ENCODE data around the gene RND2.

DNA sequence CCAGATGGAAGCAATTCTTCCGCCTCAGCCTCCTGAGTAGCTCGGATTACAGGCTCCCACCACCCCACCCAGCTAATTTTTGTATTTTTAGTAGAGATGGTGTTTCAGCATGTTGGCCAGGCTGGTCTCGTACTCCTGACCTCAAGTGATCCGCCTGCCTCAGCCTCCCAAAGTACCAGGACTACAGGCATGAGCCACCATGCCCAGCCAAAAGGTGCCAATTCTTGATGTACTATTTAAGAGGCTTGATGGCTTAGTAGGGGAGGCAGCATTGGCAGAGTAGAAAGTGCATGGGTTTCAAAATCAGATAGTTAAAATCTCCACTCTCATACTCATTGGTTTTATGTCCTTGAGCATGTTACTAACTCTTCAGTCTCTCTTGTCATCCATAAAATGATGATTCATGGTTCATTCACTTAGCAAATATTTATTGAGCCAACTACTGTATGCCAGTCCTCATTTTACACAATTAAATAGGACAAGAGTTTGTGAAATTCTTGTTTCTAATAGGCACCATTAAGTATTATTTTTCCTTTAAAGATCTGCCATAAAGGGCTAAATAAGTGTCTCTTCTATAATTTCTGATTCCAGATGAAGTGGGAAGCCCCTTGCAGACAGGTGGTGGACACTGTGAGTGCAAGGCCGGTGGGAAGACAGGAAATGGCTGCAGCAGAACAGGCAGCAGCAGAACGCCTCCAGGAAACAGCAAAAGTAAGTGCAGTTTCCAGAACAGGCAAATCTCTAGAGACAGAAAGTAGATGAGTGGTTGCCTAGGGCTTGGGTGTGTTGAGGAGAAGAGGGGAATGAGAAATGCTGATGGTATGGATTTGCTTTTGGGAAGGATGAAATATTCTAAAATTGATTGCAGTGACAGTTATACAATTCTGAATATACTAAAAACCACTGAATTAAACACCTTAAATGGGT, 35.0 kb upstream of the RND2 start:
- TF ChIP-seq, protein P1, sequence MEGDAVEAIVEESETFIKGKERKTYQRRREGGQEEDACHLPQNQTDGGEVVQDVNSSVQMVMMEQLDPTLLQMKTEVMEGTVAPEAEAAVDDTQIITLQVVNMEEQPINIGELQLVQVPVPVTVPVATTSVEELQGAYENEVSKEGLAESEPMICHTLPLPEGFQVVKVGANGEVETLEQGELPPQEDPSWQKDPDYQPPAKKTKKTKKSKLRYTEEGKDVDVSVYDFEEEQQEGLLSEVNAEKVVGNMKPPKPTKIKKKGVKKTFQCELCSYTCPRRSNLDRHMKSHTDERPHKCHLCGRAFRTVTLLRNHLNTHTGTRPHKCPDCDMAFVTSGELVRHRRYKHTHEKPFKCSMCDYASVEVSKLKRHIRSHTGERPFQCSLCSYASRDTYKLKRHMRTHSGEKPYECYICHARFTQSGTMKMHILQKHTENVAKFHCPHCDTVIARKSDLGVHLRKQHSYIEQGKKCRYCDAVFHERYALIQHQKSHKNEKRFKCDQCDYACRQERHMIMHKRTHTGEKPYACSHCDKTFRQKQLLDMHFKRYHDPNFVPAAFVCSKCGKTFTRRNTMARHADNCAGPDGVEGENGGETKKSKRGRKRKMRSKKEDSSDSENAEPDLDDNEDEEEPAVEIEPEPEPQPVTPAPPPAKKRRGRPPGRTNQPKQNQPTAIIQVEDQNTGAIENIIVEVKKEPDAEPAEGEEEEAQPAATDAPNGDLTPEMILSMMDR (IDR thresholded peaks at IDR 0.05), result no peak
- TF ChIP-seq POLR2AphosphoS5 (IDR thresholded peaks at IDR 0.05), result no peak

Measured in breast epithelium (tissue), 3 donors.